Epithelial cell of esophagus (primary cell): ENCODE results near the gene SEPTIN2.
"Not testable (repeated sequence)": the region's sequence is repeated elsewhere in the genome, so short reads cannot be mapped to it uniquely, and the experiment has no call there.

ENCODE experiments used
- DNase-seq: peaks from one replicate; pipeline ENCODE4 v3.0.0; 2010; ENCODE audit warnings: low read depth
- H3K4me3 ChIP-seq: 2 replicates; pipeline ENCODE4 v1.5.1; 2011; ENCODE audit warnings: mild to moderate bottlenecking, low read length, control low read depth
- TF ChIP-seq, protein P1 (sequence below): IDR thresholded peaks from 2 replicates; pipeline ENCODE4 v1.5.1; 2011; ENCODE audit warnings: low read depth, mild to moderate bottlenecking, low read length, control low read depth, inconsistent platforms; ENCODE audit not compliant: insufficient read depth; ENCODE audit errors: missing control alignments

Gene SEPTIN2

DNA sequence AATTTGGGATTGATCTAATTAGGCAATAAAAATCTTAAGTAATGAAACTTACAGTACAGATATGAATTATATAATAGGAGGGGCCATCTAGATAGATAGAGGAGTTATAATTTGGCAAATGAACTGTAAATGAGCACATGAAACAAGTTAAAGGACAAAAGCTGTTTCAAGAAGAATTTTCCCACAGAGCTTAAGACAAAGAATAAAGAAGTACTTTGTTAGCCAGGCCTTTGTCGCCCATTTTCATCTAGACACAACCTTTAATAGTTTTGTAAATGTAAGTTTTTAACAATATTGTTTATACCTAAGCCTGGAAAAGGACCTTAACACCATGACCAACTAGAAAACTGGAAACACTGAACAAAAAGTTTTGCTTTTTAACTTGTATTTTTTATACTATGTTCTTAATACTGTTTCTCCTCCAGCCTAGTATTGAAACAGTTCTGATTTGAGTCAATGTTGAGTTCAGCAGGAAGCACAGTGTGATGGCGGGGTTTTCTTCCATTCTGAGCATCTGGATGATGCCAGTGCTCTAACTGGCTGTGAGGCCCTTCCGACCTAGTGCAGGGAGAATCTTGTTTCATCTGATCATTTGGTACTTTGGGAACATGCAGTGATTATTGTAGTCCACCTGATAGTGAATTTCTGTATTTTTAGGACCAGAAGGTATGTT is 77.9 kb downstream of the SEPTIN2 start:
- H3K4me3 ChIP-seq = no peak overlapping the region
- no peak for DNase-seq
- TF ChIP-seq, protein P1, sequence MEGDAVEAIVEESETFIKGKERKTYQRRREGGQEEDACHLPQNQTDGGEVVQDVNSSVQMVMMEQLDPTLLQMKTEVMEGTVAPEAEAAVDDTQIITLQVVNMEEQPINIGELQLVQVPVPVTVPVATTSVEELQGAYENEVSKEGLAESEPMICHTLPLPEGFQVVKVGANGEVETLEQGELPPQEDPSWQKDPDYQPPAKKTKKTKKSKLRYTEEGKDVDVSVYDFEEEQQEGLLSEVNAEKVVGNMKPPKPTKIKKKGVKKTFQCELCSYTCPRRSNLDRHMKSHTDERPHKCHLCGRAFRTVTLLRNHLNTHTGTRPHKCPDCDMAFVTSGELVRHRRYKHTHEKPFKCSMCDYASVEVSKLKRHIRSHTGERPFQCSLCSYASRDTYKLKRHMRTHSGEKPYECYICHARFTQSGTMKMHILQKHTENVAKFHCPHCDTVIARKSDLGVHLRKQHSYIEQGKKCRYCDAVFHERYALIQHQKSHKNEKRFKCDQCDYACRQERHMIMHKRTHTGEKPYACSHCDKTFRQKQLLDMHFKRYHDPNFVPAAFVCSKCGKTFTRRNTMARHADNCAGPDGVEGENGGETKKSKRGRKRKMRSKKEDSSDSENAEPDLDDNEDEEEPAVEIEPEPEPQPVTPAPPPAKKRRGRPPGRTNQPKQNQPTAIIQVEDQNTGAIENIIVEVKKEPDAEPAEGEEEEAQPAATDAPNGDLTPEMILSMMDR = no peak

DNA sequence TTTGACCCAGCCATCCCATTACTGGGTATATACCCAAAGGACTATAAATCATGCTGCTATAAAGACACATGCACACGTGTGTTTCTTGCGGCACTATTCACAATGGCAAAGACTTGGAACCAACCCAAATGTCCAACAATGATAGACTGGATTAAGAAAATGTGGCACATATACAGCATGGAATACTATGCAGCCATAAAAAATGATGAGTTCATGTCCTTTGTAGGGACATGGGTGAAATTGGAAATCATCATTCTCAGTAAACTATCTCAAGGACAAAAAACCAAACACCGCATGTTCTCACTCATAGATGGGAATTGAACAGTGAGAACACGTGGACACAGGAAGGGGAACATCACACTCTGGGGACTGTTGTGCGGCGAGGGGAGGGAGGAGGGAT is 81.1 kb downstream of the SEPTIN2 start:
- DNase-seq, H3K4me3 ChIP-seq: not testable (repeated sequence)

- DNase-seq = peak; percentile 32
- TF ChIP-seq, protein P1 = no peak
- no peak overlapping the region for H3K4me3 ChIP-seq
These were observed 84.5 kb downstream of the SEPTIN2 start for GRCh38 chr2:241399941-241400922.
